Limb (tissue), 2 donors: Measurements from ENCODE around the gene NXPE3.

Experiments used
- DNase-seq, 2 donors: peaks; one replicate each; pipeline ENCODE4 v3.0.0-alpha.2; 2016; ENCODE audit errors: extremely low spot score in 2 of 2

The NXPE3 gene

GRCh38 chr3:101828691-101829436, 49.9 kb downstream of the NXPE3 start:
- no peak for DNase-seq

GRCh38 chr3:101829437-101829830, 50.4 kb downstream of the NXPE3 start:
- DNase-seq, result no peak

- no peak for DNase-seq
Observed at GRCh38 chr3:101829874-101830273, 50.9 kb downstream of the NXPE3 start.

DNA sequence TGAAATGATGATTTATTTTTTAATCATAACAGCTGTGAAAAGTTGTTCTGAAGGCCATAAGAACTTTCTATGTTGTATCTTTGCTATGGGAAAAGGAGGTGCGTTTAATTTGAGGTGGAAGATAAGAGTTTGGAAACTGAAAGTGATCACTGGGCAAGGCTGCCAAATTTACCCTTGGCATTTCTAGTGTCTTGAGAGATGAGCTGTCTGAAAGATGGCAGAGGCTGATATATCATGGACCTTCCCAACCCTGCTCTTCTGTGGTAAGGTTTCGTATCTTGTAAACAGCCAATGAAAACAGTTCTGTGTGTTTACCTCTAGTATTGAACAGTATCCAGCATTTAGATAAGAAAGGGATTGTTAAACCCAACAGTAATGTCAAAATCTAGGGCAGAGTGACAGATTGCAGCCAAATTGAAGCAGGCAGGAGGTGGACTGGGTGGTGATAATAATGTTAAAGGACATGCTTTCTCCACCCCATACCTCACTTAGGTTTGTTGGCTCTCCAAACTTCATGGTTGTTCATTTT, 54.5 kb downstream of the NXPE3 start:
- DNase-seq, result no peak

DNA sequence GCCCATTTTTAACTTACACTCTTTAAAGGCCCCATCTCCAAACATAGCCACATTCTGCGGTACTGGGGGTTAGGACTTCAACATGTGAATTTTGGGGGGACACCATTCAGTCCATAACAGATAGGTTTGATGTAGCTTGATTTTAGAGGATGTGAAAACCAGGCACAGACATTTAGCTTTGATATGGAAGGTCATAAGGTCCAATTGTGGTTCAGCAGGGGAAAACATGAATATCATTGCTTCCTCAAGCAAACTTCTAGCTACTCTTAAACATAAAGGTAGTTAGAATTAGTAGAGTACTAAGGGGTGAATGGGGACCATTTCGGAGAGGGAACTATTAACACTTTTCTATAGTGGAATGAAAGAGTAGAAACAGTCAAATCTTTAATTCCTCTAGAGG, 56.7 kb downstream of the NXPE3 start:
- no peak for DNase-seq

GRCh38 chr3:101836160-101836559, 57.1 kb downstream of the NXPE3 start:
- DNase-seq, result no peak

GRCh38 chr3:101836652-101837598, 57.9 kb downstream of the NXPE3 start:
- peak in 1 of 2 donors; percentile 23 for DNase-seq

DNA sequence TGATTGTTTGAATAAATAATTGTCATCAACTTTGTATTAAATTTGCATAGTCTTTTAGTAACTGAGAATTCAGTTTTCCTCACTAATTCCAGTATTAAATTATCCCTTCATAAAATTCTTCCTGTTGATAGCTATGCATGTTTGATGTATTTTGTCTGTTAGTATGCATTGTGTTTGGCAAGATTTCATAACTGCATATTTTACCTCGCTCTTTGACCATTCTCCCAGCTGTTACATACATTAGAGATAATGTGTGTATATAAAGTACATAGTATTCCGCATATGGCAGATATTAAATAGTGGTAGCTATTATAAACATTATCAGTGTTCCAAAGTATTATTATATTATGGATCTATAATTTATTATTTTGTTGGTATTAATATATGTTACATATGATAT, 59.7 kb downstream of the NXPE3 start:
- peak in 1 of 2 donors; percentile 21 for DNase-seq

- DNase-seq, result no peak
Observed at GRCh38 chr3:101840066-101840465, 61.1 kb downstream of the NXPE3 start.

DNA sequence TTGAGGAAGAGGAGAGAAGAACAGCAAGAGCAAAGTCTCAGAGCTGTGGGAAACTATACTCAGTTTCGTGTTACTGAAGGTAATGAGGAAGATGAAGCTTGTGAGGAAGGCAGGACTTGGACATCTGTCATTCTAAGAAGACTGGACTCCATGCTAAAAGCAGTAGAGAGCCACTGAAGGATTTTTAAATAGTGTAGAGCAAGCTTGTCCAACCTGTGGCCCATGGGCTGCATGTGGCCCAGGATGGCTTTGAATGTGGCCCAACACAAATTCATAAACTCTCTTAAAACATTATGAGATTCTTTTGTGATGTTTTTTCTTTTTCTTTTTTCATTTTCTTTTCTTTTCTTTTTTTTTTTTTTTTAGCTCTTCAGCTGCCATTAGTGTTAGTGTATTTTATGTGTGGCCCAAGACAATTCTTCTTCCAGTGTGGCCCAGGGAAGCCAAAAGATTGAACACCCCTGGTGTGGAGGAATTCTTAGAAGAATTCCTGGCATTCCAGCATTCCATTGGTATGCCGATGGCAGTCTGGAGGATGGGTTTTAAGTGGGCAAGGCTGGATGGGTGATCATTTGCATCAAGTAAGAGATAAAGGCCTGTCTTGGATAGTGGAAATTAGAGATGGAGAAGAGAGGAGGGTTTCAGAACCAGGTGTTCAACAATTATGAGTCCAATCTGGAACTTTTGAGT, 63.4 kb downstream of the NXPE3 start:
- DNase-seq, result no peak

DNA sequence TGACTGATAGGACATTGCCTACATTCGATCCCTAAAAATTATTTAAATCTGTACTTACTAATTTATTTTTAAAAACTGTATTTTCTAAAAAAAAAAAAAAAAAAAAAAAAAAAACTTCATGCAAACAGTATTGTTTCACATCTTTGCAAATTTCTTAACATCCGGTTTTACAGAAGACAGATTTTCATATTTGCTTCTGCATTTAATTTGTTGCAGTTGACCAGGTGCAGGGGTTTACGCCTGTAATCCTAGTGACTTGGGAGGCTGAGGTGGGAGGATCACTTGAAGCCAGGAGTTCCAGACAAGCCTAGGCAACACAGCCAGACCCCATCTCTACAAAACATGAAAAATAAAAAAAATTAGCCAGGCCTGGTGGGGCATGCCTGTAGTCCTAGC, 63.9 kb downstream of the NXPE3 start:
- DNase-seq, result no peak

DNA sequence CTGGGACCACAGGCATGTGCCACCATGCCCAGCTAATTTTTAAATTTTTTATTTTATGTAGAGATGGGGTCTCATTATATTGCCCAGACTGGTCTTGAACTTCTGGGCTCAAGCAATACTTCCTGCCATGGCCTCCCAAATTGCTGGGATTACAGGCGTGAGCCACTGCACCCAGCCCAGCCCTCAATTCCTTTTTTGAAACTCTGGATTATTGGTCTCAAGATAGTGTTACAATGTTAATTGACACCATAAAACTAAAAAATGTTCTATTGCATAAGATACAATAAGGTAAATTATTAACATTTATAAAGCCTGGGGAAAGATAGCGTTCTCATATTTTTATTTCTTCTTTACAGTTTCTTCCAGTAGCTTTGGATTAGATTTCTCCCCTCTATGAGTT, 66.4 kb downstream of the NXPE3 start:
- DNase-seq, result no peak

DNA sequence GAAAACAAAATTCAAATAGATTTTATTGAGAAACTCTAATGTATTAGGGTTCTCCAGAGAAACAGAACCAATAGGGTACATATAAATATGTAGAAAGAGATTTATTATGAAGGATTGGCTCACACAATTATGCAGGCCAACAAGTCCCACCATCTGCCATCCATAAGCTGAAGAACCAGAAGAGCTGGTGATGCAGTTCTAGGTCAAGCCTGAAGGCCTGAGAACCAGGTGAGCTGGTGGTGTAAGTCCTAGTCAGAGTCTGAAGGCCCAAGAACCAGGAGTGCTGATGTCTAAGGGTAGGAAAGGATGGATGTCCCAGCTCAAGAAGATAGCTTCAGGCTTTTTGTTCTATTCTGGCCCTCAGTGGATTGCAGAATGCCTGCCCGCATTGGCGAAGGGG, 67.7 kb downstream of the NXPE3 start:
- no peak for DNase-seq

- no peak for DNase-seq
Observed at GRCh38 chr3:101847328-101847727, 68.3 kb downstream of the NXPE3 start.

DNA sequence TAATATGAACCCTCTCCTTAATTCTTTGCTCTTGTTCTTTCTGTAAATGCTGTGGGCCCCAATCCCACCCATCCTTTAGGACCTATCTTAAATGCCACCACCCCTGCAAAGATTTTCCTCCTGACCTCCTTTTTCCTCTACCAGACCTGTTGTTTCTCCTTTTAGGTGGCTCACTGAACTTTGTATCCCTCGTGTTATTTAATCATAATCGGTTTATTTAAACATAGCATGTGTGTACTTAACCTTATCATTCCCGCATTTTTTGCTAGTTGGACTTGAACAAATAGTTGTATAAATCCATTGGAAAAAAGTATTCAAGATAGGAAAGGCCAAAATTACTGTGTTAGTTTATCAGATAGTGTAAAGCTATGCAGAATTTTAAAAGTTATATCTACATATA, 69.3 kb downstream of the NXPE3 start:
- DNase-seq, result no peak

DNA sequence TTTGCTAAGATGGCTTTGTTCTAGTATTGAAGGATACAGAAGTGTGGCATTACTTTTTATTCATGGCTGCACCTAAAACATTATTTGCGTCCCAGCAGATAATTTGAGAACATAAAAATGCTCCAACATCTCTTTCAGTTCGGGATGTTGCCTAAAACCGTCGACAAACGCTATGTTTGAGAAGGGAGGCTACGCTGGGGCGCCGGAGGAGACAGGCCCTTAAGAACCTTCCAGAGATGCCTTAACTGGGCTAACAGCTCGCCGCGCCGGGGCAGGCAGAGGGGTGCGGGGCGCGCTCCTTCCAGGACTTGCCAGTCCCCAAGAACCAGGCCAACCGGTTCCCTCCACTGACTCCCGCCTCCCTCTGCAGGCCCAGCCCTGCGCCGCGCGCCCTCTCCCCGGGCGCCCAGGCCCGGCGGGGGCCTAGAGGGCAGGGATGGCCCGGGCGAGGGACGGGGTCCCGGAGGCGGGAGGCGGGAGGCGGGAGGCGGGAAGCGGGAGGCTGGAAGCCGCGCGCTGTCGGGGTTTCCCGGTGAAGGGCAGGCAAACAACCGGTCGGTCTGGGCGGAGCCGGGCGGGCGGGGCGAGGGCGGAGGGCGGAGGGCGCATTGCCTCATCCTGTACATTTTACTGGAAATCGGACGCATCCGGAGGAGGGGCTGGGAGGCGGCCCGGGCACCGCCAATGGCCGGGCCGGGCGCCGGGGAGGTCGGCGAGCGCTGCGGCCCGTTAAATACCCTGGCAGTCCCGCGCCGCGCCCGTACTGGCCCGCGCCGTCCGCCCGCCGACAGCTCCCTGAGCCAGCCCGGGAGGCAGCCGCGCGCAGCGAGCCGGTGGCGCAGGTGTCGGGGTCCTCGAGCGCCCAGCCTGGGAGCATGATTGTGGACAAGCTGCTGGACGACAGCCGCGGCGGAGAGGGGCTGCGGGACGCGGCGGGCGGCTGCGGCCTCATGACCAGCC, 70.0 kb downstream of the NXPE3 start, which contains the start of gene NFKBIZ:
TSS of gene NFKBIZ (plus strand) at position 761 of the 960 bp plus-strand sequence. CDS start at position 876, 115 bp downstream.
- peak; percentile 90 to 96 for DNase-seq

DNA sequence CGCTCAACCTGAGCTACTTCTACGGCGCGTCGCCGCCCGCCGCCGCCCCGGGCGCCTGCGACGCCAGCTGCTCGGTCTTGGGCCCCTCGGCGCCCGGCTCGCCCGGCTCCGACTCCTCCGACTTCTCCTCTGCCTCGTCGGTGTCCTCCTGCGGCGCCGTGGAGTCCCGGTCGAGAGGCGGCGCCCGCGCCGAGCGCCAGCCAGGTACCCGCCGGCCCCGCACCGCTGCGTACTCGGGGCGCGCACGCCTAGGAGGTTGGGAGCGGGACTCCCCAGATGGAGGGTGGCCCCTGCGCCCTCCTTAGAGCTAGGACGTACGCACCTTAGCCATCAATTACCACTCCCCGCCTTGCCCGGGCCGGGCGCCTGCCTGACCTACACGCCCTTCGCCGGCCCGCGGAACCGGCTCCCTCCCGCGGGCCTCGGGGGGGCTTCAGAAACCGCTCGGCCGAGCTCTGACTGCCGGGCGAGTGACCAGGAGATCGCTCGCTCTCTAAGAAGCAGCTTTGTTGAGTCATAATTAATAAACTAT, 70.8 kb downstream of the NXPE3 start:
- DNase-seq, result peak in 1 of 2 donors; percentile 34

DNA sequence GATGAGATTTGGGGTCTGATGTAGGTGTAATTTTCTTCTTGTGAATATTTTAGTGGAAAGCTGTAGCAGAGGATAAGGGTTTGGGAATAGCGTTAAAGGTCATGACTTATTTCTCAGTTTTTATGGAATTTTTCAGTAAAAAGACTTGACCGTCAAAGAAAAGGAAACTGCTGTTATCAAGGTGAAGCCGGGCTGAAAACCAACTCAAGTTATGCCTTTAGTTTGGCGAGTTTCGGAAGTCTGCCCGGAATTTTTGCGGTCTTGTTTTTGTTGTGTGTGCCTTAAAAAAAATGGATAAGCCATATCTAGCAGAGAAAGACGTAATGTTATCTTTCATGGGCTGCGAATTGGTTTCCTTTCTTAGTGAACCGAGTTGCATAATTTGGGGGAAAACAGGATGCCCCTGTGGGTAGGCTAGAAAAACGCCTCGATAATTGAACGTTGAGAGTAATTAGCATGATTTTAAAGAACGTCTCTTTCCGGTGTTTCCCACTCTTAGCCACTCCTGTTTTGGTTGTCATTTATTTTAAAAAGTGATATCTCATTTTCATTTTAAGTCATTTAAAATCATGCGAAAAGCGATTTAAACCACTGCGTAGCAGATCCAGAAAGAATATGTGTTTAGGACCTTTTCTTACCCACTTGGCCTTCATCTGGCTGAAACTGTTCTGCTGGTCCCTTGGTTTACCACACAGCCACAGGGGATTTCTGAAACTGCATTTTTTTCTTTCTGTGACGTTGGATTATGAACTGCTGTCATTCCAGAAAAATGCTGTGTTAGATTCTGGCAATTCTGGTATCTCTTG, 71.4 kb downstream of the NXPE3 start:
- DNase-seq, result peak in 1 of 2 donors; percentile 31

DNA sequence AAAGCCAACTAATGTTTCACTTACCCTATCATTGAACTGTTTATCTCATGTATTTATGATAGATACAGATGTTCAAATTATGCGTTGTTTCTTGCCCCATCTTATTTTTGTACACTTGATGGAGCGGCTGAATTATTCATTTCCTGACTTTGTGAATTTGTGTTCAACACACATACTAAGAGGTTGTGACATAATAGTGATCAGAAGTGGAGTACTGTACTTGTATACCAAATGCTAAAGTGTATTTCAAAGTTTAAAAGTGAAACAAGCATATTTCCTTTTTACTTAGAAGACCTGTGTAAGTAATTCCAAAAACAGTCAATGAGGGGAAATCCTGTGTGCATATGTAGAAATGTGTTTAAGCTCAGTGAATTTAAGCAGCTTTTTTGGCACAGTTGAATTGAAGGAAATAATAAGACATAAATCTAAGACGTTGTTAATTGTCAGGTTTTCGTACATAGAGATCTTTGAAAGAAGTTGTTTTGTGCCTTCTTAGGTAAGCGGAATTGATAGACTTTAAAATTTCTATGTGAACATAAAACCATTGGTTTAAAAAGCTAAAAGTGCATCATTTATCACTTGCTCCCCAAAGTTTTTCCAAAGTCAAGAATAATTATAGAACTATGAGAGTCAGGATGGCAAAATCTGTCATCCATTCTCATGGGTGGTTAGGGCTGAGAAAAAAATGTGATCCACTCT, 72.2 kb downstream of the NXPE3 start:
- DNase-seq, result no peak
